AG04449 (cell line): ENCODE results near the gene POLR2F.

Experiments used
- CTCF ChIA-PET: fragments of 350-600 bp; formaldehyde crosslinking; extraction: SDS; loops from one replicate; lab custom pipeline; 2021; ENCODE audit warnings: antibody characterized with exemption; lab: Yijun Ruan, JAX
- POLR2A ChIA-PET: fragments of 400-600, 350-600 bp; formaldehyde crosslinking; extraction: SDS; loops from one replicate; lab custom pipeline; 2020; ENCODE audit warnings: antibody characterized with exemption, inconsistent platforms; lab: Yijun Ruan, JAX
- DNase-seq: peaks from one replicate; pipeline ENCODE4 v3.0.0-alpha.2; 2010; ENCODE audit warnings: low read depth, low spot score
- H3K4me3 ChIP-seq: 2 replicates; pipeline ENCODE4 v1.5.1; 2011; ENCODE audit warnings: low read depth, mild to moderate bottlenecking, control low read depth, low read length
- CTCF ChIP-seq: IDR thresholded peaks from one replicate; pipeline ENCODE4 v1.5.1; 2011; ENCODE audit warnings: mild to moderate bottlenecking, moderate library complexity, low read length, control low read depth, inconsistent platforms; ENCODE audit not compliant: insufficient read depth; ENCODE audit errors: missing control alignments

The POLR2F gene

GRCh38 chr22:37965940-37966664 is 12.6 kb downstream of the POLR2F start:
- ChIA-PET CTCF (interaction anchor here (0.6 to 7.0 kb wide), 29 partner anchors 10 to 159 kb away, joined by 3 to 101 read pairs (median 5); partner anchors contain the start of genes ANKRD54, C22orf23, GCAT and MICALL1), POLR2A (no interaction called here)
- no peak overlapping the region for H3K4me3 ChIP-seq
- DNase-seq: no peak
- TF ChIP-seq CTCF: no peak

- no peak overlapping the region for H3K4me3 ChIP-seq
- DNase-seq: no peak
- ChIA-PET CTCF (interaction anchor here (0.8 to 7.0 kb wide), 7 partner anchors 8 to 149 kb away, joined by 3 to 101 read pairs (median 52); partner anchors contain the start of genes C22orf23 and POLR2F), POLR2A (no interaction called here)
- TF ChIP-seq CTCF: no peak
Measured at GRCh38 chr22:37967147-37967546, 13.6 kb downstream of the POLR2F start.

- TF ChIP-seq CTCF: no peak
- H3K4me3 ChIP-seq: no peak overlapping the region
- ChIA-PET CTCF (interaction anchor here (0.8 to 7.0 kb wide), 10 partner anchors 9 to 150 kb away, joined by 3 to 101 read pairs (median 4); partner anchors contain the start of genes C22orf23 and POLR2F), POLR2A (interaction anchor here (0.6 kb wide), 1 partner anchor 18 kb away, joined by 3 read pairs; no protein-coding TSS in a partner anchor)
- DNase-seq: no peak
Measured at GRCh38 chr22:37967637-37968451, 14.3 kb downstream of the POLR2F start.

DNA sequence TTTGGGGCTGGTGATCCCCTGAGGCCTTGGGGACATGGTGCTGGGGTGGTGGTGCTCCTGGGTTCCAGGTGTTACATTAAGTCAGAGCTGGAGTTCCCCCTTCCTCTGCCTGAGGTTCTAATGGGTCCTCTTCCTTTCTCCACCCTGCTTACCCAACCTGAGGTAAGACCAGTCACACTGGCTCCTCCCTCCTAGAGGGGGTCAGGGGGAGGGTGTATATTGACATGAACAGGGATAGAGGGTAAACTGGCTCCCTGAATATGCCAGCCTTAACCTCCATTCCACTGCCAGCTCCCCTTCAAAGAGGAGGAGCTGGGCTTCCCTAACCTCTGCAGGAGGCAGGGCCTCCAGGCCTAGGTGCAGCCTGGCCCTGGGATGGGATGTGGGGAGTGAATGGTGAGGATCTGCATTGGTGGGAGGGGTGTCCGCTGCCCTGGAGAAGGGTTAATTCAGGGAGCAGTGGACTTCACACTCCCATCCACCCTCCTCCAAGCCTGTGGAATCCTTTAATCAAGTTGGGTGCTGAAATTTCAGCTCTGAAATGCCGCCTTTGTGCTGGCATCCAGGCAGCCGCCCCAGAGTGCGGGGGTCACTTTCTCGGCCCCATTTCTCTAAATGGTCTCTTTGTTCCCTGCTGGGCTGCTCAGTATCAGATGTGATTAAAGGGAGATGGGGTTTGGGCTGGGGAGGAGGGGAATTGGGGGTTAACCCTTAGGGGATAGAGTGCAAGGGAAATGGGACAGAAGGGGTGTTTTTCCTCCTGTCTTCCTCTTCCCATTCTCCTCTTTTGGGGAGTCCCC is 15.2 kb downstream of the POLR2F start:
- ChIA-PET CTCF (interaction anchor here (1.0 to 7.0 kb wide), 4 partner anchors 26 to 151 kb away, joined by 3 to 101 read pairs (median 4); no protein-coding TSS in a partner anchor), POLR2A (no interaction called here)
- no peak for TF ChIP-seq CTCF
- no peak overlapping the region for H3K4me3 ChIP-seq
- DNase-seq: no peak

DNA sequence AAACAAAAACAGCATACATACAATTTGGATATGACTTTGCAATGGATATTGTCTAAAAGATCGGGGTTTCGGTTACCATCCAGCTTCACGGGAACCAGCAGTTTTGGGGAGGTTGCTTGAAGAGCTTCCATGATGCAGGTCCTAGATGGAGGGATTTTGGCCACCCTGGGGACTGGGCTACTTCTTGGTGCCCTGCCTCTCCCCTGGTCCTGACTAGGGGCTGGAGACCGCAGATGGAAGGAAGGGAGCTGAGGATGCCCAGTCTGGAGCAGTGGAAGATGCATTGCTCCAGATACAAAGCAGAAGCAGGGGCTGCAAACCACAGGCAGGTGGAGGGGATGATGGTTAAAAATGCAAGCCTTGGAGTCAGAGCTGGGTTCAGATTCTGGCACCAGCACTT is 17.4 kb downstream of the POLR2F start:
- ChIA-PET CTCF (interaction anchor here (1.7 to 2.5 kb wide), 2 partner anchors 12 to 83 kb away, joined by 5 to 12 read pairs; no protein-coding TSS in a partner anchor), POLR2A (no interaction called here)
- DNase-seq: no peak
- H3K4me3 ChIP-seq: no peak overlapping the region
- TF ChIP-seq CTCF: no peak
